H9 (cell line): Measurements from ENCODE around the gene TSNAXIP1. TPM values are rescaled to one million over a fixed set of nuclear protein-coding genes. Genes with fewer than 3 reads are reported as not detected.

ENCODE experiments used
- DNase-seq: peaks from one replicate; pipeline ENCODE4 v3.0.0-alpha.2; 2017
- H2AFZ ChIP-seq: one replicate; pipeline ENCODE4 v1.6.1; 2013; ENCODE audit warnings: mild to moderate bottlenecking, low read length, control low read depth, moderate library complexity
- H2AK5ac ChIP-seq: 2 replicates; pipeline ENCODE4 v1.6.1; 2013; ENCODE audit warnings: low read length, control low read depth, mixed read lengths; ENCODE audit not compliant: insufficient read length
- H2BK120ac ChIP-seq: one replicate; pipeline ENCODE4 v1.6.1; 2013; ENCODE audit warnings: low read depth, mild to moderate bottlenecking, low read length, control low read depth, inconsistent platforms; ENCODE audit not compliant: poor library complexity, severe bottlenecking
- H2BK12ac ChIP-seq: 2 replicates; pipeline ENCODE4 v1.6.1; 2013; ENCODE audit warnings: low read length, control low read depth, mixed read lengths, low read depth; ENCODE audit not compliant: insufficient read length
- H2BK15ac ChIP-seq: 2 replicates; pipeline ENCODE4 v1.6.1; 2013; ENCODE audit warnings: low read depth, low read length, control low read depth
- H2BK20ac ChIP-seq: one replicate; pipeline ENCODE4 v1.6.1; 2013; ENCODE audit warnings: low read depth, mild to moderate bottlenecking, low read length, control low read depth, inconsistent platforms; ENCODE audit not compliant: poor library complexity, severe bottlenecking
- H2BK5ac ChIP-seq: 2 replicates; pipeline ENCODE4 v1.6.1; 2013; ENCODE audit warnings: low read length, control low read depth, mixed read lengths; ENCODE audit not compliant: insufficient read length
- H3K14ac ChIP-seq: 2 replicates; pipeline ENCODE4 v1.6.1; 2013; ENCODE audit warnings: low read length, control low read depth; ENCODE audit not compliant: insufficient read depth
- H3K18ac ChIP-seq: 2 replicates; pipeline ENCODE4 v1.6.1; 2013; ENCODE audit warnings: low read depth, mild to moderate bottlenecking, mixed read lengths, low read length, control low read depth; ENCODE audit not compliant: insufficient read length
- H3K23ac ChIP-seq: 2 replicates; pipeline ENCODE4 v1.6.1; 2013; ENCODE audit warnings: low read length, control low read depth, mixed read lengths, low read depth; ENCODE audit not compliant: insufficient read length
- H3K23me2 ChIP-seq: 2 replicates; pipeline ENCODE4 v1.6.1; 2013; ENCODE audit warnings: low read depth, mild to moderate bottlenecking, mixed read lengths, low read length, control low read depth; ENCODE audit not compliant: insufficient read length, poor library complexity, severe bottlenecking
- H3K27ac ChIP-seq: 2 replicates; pipeline ENCODE4 v1.5.1; 2013; ENCODE audit warnings: low read length, control low read depth, mixed read lengths, low read depth; ENCODE audit not compliant: insufficient read length
- H3K27me3 ChIP-seq: 2 replicates; pipeline ENCODE4 v1.6.1; 2013; ENCODE audit warnings: low read length, control low read depth, inconsistent platforms; ENCODE audit not compliant: insufficient read depth
- H3K4ac ChIP-seq: 2 replicates; pipeline ENCODE4 v1.6.1; 2013; ENCODE audit warnings: low read depth, mild to moderate bottlenecking, control low read depth, inconsistent platforms, low read length, moderate library complexity
- H3K4me1 ChIP-seq: 2 replicates; pipeline ENCODE4 v1.6.1; 2013; ENCODE audit warnings: low read length, control low read depth, inconsistent platforms; ENCODE audit not compliant: insufficient read depth
- H3K4me2 ChIP-seq: 2 replicates; pipeline ENCODE4 v1.6.1; 2013; ENCODE audit warnings: low read length, control low read depth, mixed read lengths; ENCODE audit not compliant: insufficient read length, insufficient read depth
- H3K56ac ChIP-seq: 2 replicates; pipeline ENCODE4 v1.6.1; 2013; ENCODE audit warnings: low read depth, mild to moderate bottlenecking, mixed read lengths, low read length, control low read depth; ENCODE audit not compliant: insufficient read length
- H3K79me1 ChIP-seq: 2 replicates; pipeline ENCODE4 v1.6.1; 2013; ENCODE audit warnings: low read depth, mild to moderate bottlenecking, moderate library complexity, low read length, control low read depth, inconsistent platforms; ENCODE audit not compliant: insufficient read depth, poor library complexity, severe bottlenecking
- H3K79me2 ChIP-seq: 2 replicates; pipeline ENCODE4 v1.6.1; 2013; ENCODE audit warnings: low read length, control low read depth, inconsistent platforms; ENCODE audit not compliant: insufficient read depth
- H3K9ac ChIP-seq: 2 replicates; pipeline ENCODE4 v1.6.1; 2013; ENCODE audit warnings: low read length, control low read depth, mixed read lengths; ENCODE audit not compliant: insufficient read length; ENCODE audit errors: extremely low read depth
- H3K9me3 ChIP-seq: one replicate; pipeline ENCODE4 v1.6.1; 2013; ENCODE audit warnings: low read depth, low read length, inconsistent platforms; ENCODE audit not compliant: control insufficient read depth
- H3T11ph ChIP-seq: one replicate; pipeline ENCODE4 v1.6.1; 2013; ENCODE audit warnings: mild to moderate bottlenecking, low read length, control low read depth, inconsistent platforms
- H4K20me1 ChIP-seq: one replicate; pipeline ENCODE4 v1.6.1; 2013; ENCODE audit not compliant: control insufficient read depth, insufficient read length, insufficient read depth
- H4K5ac ChIP-seq: 2 replicates; pipeline ENCODE4 v1.6.1; 2013; ENCODE audit warnings: low read depth, mild to moderate bottlenecking, mixed read lengths, low read length, control low read depth; ENCODE audit not compliant: insufficient read length
- H4K8ac ChIP-seq: replicated peaks from 2 replicates; pipeline ENCODE4 v1.6.1; 2013; ENCODE audit warnings: low read length, control low read depth, mixed read lengths, low read depth; ENCODE audit not compliant: insufficient read length
- H4K91ac ChIP-seq: 2 replicates; pipeline ENCODE4 v1.6.1; 2013; ENCODE audit warnings: low read depth, mild to moderate bottlenecking, moderate library complexity, mixed read lengths, low read length, control low read depth; ENCODE audit not compliant: insufficient read length
- H3K27ac Mint-ChIP-seq, 3 experiments: 2 replicates in 2 of 3; 3 replicates in 1 of 3; pipeline ENCODE4 v1.8.0; 2020 to 2021; ENCODE audit warnings: mixed read lengths in 3 of 3, mild to moderate bottlenecking in 1 of 3, moderate library complexity in 1 of 3
- H3K27me3 Mint-ChIP-seq: 2 replicates; pipeline ENCODE4 v1.8.0; 2021; ENCODE audit warnings: low read depth, mild to moderate bottlenecking, moderate library complexity, mixed read lengths
- H3K36me3 Mint-ChIP-seq, 3 experiments: 2 replicates in 2 of 3; 3 replicates in 1 of 3; pipeline ENCODE4 v1.8.0; 2020 to 2021; ENCODE audit warnings: low read depth in 3 of 3, mixed read lengths in 3 of 3; ENCODE audit not compliant: insufficient read depth in 1 of 3
- H3K4me1 Mint-ChIP-seq, 2 experiments: 2 replicates each; pipeline ENCODE4 v1.8.0; 2020; ENCODE audit warnings: mixed read lengths in 2 of 2
- H3K4me3 Mint-ChIP-seq, 2 experiments: 2 replicates in 1 of 2; 3 replicates in 1 of 2; pipeline ENCODE4 v1.8.0; 2020 to 2021; ENCODE audit warnings: mild to moderate bottlenecking in 2 of 2, mixed read lengths in 2 of 2, moderate library complexity in 1 of 2
- H3K9me3 Mint-ChIP-seq, 2 experiments: 2 replicates in 1 of 2; 3 replicates in 1 of 2; pipeline ENCODE4 v1.8.0; 2020; ENCODE audit warnings: mild to moderate bottlenecking in 2 of 2, mixed read lengths in 2 of 2, moderate library complexity in 1 of 2
- WGBS: extraction: QIAGEN DNeasy Blood & Tissue Kit; methylation state at CpG from one replicate; pipeline ENCODE4 v1.1.7; 2013; ENCODE audit warnings: missing lambda C conversion rate, low lambda C conversion rate, mixed read lengths; ENCODE audit not compliant: insufficient read length; ENCODE audit errors: extremely low coverage; 5-methylcytosine and 5-hydroxymethylcytosine counted together
- total RNA-seq: library from RNA; stranded (reverse); gene quantifications from 2 replicates; pipeline ENCODE4 v1.2.1, GENCODE V29; 2021
- TF ChIP-seq, protein P1 (sequence below): fragments of 200-600 bp; sonication (generic); conservative IDR thresholded peaks from 3 replicates; pipeline ENCODE4 v1.8.0; 2021; ENCODE audit warnings: antibody characterized with exemption, mild to moderate bottlenecking

Gene TSNAXIP1
- total RNA-seq, 1 experiment from 2014 or later = 1.3 TPM

DNA sequence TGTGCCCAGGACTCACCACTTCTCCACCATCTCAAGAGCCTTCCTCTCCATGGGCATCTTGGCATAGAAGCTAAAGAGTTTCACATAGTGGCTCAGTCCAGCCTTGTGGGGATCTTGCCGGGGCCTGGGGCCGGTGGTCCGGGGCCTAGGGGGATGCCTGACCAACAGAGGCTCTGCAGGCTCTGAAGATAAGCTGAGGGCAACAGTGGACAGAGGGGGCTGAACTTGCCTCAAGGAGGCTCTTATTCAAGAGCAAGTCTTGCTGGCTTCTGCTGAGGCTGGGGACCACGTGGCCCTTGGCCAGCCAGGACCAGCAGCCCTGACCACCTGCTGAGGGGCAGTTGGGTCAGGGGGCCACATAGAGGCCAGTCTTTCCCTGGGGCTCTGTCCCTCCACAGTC is 22.0 kb downstream of the TSNAXIP1 start:
- no peak overlapping the region for H3K27ac Mint-ChIP-seq
- no peak for DNase-seq
- no peaks in the 10 kb centered on the region for H4K20me1 ChIP-seq

More for the DNA sequence above, 22.0 kb downstream of the TSNAXIP1 start:
- H3K79me2 ChIP-seq = no peaks in the 10 kb centered on the region
- no peak overlapping the region for H2AFZ ChIP-seq
- no peak overlapping the region for H3K4me2 ChIP-seq
- H2BK5ac ChIP-seq = no peak overlapping the region
- no peak overlapping the region for H3K56ac ChIP-seq
- H3K27me3 Mint-ChIP-seq = peaks cover 2% of the 10 kb centered on the region; the same call in 1 of the 2 replicates
- no peak overlapping the region for H3K23ac ChIP-seq
- H3K9me3 ChIP-seq = no peaks in the 10 kb centered on the region
- H4K5ac ChIP-seq = no peak overlapping the region
- TF ChIP-seq, protein P1, sequence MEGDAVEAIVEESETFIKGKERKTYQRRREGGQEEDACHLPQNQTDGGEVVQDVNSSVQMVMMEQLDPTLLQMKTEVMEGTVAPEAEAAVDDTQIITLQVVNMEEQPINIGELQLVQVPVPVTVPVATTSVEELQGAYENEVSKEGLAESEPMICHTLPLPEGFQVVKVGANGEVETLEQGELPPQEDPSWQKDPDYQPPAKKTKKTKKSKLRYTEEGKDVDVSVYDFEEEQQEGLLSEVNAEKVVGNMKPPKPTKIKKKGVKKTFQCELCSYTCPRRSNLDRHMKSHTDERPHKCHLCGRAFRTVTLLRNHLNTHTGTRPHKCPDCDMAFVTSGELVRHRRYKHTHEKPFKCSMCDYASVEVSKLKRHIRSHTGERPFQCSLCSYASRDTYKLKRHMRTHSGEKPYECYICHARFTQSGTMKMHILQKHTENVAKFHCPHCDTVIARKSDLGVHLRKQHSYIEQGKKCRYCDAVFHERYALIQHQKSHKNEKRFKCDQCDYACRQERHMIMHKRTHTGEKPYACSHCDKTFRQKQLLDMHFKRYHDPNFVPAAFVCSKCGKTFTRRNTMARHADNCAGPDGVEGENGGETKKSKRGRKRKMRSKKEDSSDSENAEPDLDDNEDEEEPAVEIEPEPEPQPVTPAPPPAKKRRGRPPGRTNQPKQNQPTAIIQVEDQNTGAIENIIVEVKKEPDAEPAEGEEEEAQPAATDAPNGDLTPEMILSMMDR = no peak
- H3K23me2 ChIP-seq = peaks cover 5% of the 10 kb centered on the region
- H2AK5ac ChIP-seq = no peak overlapping the region
- H3K9ac ChIP-seq = no peak overlapping the region
- no peaks in the 10 kb centered on the region for H3K27me3 ChIP-seq
- H2BK12ac ChIP-seq = no peak overlapping the region
- no peak overlapping the region for H4K8ac ChIP-seq
- no peak overlapping the region for H3K14ac ChIP-seq
- no peaks in the 10 kb centered on the region for H3K9me3 Mint-ChIP-seq
- H3K36me3 Mint-ChIP-seq = peaks cover 29 to 63% (median 61%) of the 10 kb centered on the region in 3 experiments; a peak in 6 of 7 replicates
- H2BK120ac ChIP-seq = no peak overlapping the region
- H3T11ph ChIP-seq = no peak overlapping the region
- H3K4me1 ChIP-seq = no peaks in the 10 kb centered on the region; the same call in 1 of the 2 replicates
- no peaks in the 10 kb centered on the region for H3K79me1 ChIP-seq
- H2BK20ac ChIP-seq = no peak overlapping the region
- no peak overlapping the region for H3K18ac ChIP-seq
- no peak overlapping the region for H4K91ac ChIP-seq
- no peak overlapping the region for H3K4me3 Mint-ChIP-seq
- H2BK15ac ChIP-seq = no peak overlapping the region
- peaks cover 21 to 23% of the 10 kb centered on the region in 2 experiments for H3K4me1 Mint-ChIP-seq
- H3K4ac ChIP-seq = no peak overlapping the region
- no peak overlapping the region for H3K27ac ChIP-seq
- no CpG with 5 or more reads among the region's 4 CpGs for WGBS
